GM13976 (cell line): ENCODE data around the gene TLCD3B.
A peak's percentile ranks its signal among the peaks of the same experiment; 100 is the strongest.

Source experiments
- DNase-seq: peaks from one replicate; pipeline ENCODE4 v3.0.0; 2012; ENCODE audit warnings: low spot score
- CTCF ChIP-seq: IDR thresholded peaks from 2 replicates; pipeline ENCODE4 v1.5.1; 2012; ENCODE audit warnings: borderline replicate concordance, mild to moderate bottlenecking; ENCODE audit not compliant: insufficient read depth; ENCODE audit errors: extremely low read depth, missing control alignments, control extremely low read depth
- in situ Hi-C: fragments of 300-500 bp; cut with MboI; formaldehyde crosslinking; loops from one replicate; pipeline ENCODE4 v1.12.0; 2022; ENCODE audit warnings: low sequenced_read_pairs, mixed read lengths, inconsistent platforms; ENCODE audit not compliant: unreplicated experiment

TLCD3B gene

GRCh38 chr16:30005341-30006094 is 25.6 kb downstream of the TLCD3B start:
- peak; percentile 87 for DNase-seq
- TF ChIP-seq CTCF: peak; percentile 67
- in situ Hi-C loops: loop anchor here (25.0 kb wide), 1 partner anchor 318 kb away; the partner anchor contains the start of gene QPRT

DNA sequence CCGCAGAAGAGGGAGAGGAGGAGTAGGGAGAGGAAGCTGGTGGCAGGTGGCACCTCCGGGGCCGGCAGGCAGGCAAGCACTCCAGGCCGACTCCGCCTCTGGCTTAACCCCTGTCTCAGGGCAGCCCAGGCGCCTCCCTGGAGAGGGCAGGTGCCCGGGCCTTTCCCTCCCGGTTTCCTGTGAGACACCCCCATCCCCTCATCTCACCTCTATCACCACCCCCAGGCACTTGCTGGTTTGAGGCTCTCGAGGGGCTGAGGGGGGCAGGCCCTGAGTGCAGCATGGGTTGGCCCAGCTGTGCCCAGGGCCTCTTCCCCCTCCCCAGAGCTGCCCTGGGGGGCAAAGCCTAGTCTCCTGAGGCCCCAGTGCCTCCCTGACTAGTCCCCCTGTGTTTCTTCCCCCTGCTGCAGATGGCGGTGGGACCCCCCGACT is 26.2 kb downstream of the TLCD3B start:
- in situ Hi-C loops: loop anchor here (25.0 kb wide), 1 partner anchor 318 kb away; the partner anchor contains the start of gene QPRT
- no peak for TF ChIP-seq CTCF

GRCh38 chr16:30004424-30004776 is 26.7 kb downstream of the TLCD3B start:
- in situ Hi-C loops: loop anchor here (25.0 kb wide), 1 partner anchor 317 kb away; the partner anchor contains the start of gene QPRT
- DNase-seq: no peak
- TF ChIP-seq CTCF: no peak

More for the DNA sequence above, 26.2 kb downstream of the TLCD3B start:
- DNase-seq: no peak

GRCh38 chr16:30003670-30004423 is 27.2 kb downstream of the TLCD3B start:
- in situ Hi-C loops: loop anchor here (25.0 kb wide), 1 partner anchor 317 kb away; the partner anchor contains the start of gene QPRT
- no peak for DNase-seq
- no peak for TF ChIP-seq CTCF

- in situ Hi-C loops: loop anchor here (25.0 kb wide), 1 partner anchor 315 kb away; the partner anchor contains the start of gene QPRT
- TF ChIP-seq CTCF: no peak
- no peak for DNase-seq
These were observed 28.3 kb downstream of the TLCD3B start for GRCh38 chr16:30002614-30003346.
